NCI-H2081 (cell line): ENCODE measurements around the gene SF3A2.
"Not testable (repeated sequence)": the region's sequence is repeated elsewhere in the genome, so short reads cannot be mapped to it uniquely, and the experiment has no call there.

Experiments
- DNase-seq, 2 experiments: peaks; one replicate each; lab custom pipeline; 2025; lab: John Stamatoyannopoulos, UW

The SF3A2 gene

GRCh38 chr19:2274931-2275535, 38.4 kb downstream of the SF3A2 start:
- DNase-seq: peak; percentile 49 to 63

- DNase-seq: no peak
Observed at GRCh38 chr19:2275588-2276428, 39.2 kb downstream of the SF3A2 start.

DNA sequence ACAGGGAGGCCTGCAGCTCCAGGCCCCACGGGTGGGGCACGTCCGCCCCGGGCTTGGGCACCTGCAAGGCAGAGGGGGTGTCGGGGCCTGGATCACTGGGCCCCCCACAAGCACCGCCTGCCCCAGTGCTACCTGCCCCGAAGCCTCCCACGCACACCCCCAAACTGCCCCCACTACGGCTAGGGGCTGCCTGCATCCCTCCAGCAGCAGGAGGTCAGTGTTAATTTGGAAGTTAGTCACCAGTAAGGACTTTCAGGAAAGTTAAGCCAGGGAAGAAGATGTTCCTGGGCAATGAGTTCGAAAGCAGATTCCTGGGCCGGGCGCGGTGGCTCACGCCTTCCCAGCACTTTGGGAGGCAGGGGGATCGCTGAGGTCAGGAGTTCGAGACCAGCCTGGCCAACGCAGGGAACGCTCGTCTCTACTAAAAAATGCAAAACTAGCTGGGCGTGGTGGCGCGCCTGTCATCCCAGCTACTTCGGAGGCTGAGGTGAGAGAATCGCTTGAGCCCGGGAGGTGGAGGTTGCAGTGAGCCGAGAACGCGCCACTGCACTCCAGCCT, 39.9 kb downstream of the SF3A2 start:
- DNase-seq: no peak

GRCh38 chr19:2277138-2277537, 40.5 kb downstream of the SF3A2 start:
- DNase-seq: no peak

DNA sequence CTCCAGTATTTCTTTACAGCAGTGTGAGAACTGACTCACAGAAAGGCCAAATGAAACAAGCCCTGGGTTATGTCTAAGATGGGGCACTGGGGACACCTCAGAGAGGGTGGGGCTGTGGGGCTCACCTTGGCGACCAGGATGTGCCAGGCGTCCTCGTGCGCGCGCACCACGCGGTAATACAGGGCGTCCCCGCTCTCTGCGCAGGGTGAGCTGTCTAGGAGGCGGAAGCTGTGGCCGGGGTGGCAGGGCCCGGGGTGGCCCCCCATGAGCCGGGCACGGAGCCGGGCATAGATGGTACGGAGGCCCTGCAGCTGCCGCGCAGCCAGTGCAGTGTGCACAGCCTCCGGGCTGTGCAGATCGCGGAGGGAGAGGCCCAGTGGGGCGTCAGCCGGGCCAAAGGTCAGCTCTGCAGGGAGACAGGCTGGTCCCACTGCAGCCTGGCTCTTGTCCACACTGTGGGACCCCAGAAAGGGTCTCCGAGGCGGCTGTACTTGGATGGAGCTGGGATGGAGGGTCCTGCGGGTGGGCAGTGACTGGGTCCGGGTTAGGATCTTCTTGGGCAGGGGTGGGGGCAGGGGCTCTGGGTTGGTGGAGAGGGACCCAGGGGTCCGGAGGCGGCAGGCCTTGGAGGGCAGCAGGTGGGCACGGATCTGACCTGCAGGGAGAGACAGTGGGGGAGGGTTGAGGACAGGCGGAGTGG, 42.0 kb downstream of the SF3A2 start:
- no peak for DNase-seq

- DNase-seq: no peak
Observed at GRCh38 chr19:2280633-2281264, 44.1 kb downstream of the SF3A2 start.

DNA sequence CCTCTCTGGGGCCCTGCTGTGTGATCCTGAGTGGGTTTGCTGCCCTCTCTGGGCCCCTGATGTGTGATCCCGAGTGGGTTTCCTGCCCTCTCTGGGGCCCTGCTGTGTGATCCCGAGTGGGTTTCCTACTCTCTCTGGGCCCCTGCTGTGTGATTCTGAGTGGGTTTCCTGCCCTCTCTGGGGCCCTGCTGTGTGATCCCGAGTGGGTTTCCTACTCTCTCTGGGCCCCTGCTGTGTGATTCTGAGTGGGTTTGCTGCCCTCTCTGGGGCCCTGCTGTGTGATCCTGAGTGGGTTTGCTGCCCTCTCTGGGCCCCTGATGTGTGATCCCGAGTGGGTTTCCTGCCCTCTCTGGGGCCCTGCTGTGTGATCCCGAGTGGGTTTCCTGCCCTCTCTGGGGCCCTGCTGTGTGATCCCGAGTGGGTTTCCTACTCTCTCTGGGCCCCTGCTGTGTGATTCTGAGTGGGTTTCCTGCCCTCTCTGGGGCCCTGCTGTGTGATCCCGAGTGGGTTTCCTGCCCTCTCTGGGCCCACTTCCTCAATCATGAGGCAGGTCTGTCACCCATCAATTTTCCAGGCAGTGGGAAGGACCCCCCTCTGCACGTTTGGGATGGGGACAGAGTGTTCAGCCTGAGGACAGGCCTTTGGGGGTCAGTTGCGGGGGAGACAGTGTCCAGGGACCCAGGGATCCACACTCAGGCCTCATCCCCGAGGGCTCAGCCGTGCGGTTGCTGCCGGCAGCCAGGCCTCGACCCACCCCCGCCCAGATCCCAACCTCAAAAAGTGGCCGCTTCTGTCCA, 44.8 kb downstream of the SF3A2 start:
- not testable (repeated sequence) for DNase-seq

DNA sequence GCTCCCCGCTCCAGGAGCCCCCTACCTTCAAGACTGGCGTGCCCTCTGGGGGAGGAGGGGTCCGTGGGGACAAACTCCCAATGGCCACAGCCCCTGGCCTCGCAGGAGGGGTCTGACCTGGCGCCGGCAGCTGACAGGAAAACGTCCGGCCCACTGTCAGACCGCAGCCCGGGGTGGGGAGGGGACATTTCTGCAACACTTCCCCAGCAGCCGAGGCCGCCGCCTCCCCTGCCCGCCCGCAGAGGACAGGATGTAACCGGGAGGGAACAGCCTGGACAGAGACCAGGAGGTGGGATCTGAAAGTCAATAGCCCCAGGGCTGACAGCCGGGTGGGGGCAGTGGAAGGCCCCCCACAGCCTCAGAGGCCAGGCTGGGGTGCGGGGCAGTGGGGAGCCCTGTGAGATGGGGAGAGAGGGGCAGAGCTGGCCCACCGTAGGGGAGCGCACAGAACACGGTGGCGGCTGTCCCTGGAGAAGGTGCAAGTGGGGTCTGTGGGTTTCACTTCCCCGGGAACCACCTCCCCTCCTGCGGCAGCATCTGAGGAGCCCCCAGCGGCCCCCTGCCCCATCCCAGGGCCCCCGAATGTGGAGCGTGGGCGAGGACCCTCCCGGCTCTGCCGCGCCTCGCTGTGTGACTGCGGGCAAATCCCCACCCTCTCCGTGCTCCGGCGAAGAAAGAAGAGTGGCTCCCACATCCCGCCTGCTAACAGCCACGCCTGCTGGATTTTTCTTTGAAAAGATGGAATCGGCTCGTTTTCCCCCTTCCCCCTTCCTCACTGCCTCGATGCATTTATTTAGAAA, 45.6 kb downstream of the SF3A2 start, which contains the start of gene PEAK3:
Gene PEAK3 (minus strand): TSS at position 114 of the 800 bp plus-strand sequence. CDS start 1,244 bp downstream, outside the sequence.
- no peak for DNase-seq

DNA sequence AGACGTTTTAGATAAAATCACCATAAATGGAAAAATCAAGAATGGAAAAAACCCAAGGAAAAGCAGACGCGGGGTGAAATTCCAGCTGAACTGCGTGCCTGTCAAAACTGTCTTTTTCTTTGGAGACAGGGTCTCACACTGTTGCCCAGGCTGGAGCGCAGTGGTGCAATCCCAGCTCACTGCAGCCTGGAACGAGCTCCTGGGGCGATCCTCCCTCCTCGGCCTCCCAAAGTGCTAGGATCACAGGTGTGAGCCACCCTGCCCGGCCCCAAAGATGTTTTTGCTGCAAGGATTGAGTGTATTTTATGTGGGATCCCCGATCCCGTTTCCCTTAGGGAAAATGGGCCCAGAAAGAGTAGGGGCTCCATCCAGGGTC, 46.2 kb downstream of the SF3A2 start:
- DNase-seq: no peak

GRCh38 chr19:2283835-2284507, 47.3 kb downstream of the SF3A2 start:
- no peak for DNase-seq

- no peak for DNase-seq
Observed at GRCh38 chr19:2286402-2287140, 49.9 kb downstream of the SF3A2 start.

DNA sequence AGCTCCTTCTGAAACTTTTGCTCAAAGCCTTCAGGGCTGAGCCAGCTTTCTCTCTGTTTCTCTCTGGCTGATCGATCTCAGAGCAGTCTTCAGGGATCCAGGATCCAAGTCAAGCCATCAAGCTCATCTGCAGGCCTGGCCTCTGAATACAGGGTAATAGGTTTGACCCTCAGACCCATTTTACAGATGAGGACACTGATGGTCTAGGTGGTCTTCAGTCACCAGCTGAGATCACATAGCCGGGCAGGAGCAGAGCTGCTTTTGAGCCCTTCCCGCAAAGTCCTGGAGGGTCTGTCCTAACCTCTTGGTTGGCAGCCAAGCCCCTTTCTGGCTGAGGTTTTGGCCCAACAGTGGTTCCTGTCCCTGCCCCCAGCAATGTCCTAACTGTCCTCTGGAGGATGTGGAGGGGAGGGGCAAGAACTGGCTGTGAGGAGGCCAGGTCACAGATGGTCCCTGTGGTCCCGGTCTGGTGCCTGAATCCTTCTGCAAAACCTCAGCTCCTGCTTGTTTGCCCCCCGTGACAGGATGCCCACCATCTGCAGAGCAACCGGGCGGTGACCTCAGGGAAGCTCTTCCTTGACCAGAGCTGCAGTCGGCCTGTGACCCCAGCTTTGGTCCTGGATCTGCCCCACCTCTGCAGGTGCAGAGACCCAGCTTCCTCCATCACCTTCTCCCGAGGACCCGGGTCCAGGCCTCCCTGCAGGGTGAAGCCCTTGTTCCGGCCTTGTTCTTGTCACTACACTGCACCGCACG, 51.1 kb downstream of the SF3A2 start:
- DNase-seq: no peak

DNA sequence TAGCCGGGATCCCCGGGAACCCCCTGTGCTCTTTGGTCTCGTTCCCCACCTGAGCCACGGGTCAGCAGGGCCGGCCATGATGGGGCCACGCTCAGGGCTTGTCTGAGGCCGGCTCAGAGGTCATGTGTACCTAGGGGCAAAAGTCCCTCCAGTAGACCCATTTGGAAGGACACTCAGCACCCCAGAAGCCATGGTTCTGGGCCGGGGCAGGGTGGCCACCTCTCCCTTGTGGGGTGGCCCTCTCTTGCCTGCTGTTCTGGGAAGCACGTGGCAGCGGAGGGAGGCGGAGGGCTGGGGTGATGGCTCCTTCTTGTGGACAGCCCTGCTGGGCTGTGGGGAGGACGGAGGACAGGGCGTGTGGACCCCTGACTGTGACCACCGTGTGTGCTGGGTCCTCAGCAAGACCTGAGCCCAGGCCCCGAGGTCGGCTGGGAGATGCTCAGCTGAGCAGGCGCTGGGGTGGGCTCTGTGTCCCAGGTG, 51.8 kb downstream of the SF3A2 start:
- DNase-seq: no peak

DNA sequence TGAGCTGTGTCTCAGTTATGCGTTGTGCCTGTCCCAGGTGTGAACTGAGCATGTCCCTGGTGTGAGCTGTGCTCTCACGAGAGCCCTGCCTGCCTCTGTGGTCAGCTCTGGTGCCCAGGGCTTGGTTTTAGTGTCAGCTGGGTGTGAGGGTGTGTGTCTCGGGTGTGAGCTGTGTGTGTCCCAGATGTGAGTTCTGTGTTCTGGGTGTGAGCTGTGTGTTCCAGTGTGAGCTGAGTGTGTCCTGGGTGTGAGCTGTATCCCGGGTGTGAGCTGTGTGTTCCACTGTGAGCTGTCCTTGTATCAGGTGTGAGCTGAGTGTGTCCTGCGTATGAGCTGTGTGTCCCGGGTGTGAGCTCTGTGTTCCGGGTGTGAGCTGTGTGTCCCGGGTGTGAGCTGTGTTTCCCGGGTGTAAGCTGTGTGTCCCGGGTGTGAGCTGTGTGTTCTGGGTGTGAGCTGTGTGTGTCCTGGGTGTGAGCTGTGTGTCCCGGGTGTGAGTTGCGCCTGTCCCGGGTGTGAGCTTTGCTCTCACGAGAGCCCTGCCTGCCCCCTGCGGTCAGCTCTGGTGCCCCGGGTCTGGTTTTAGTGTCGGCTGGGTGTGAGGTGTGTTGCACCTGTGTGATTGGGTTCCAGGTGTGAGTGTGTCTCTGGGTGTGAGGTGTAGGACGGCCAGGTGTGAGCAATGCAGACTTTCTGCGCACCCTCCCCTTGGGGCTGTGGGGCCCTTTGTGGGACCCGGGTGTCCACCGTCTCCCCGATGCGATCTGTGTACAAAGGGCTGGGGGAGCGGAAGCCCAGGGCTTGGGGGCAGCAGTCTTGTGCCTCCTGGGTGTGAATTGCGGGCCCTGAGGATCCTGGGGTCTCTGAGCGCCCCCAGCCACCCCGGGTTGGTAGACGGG, 52.4 kb downstream of the SF3A2 start:
- DNase-seq: no peak

DNA sequence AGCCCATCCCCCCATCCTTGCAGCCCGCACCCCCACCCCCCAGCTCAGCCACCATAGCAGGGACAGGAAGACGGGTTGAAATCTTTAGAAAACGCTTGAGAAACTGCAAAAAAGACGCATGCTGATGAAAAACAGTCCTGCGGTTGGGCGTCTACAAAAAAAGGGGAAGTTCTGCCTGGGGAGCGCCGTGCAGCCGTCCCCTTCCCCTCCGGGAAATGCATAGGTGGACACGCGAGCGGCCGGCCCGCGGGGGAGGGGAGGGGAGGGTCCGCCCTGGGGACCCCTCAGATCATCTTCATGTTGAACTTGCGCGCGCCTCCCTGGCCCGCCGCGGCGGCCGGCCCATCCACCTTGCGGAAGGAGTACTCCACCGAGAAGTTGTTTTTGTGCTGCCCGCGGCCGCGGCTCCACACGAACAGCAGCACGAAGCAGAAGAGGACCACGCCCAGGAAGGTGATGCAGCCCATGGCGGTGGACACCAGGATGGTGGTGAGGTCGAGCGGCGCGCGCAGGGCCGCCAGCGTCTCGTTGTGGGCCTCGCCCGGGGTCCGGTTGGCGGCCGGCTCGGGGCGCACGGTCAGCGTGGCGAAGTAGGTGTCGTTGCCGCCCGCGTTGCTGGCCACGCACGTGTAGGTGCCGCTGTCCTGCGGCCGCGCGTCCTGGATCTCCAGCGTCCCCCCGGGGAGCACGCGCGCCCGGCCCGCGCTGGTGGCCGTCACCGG, 53.3 kb downstream of the SF3A2 start:
- no peak for DNase-seq

- DNase-seq: peak; percentile 53 to 80
Observed at GRCh38 chr19:2290441-2291184, 54.0 kb downstream of the SF3A2 start.
